KMS-11 (cell line): Measurements from ENCODE around the gene BICRA.

Experiments used
- H2AFZ ChIP-seq: fragments of 200-600 bp; sonication (generic); 2 replicates; pipeline ENCODE4 v1.6.1; 2016; ENCODE audit warnings: antibody characterized with exemption, mixed run types, low read depth
- H3K27ac ChIP-seq: fragments of 200-600 bp; sonication (generic); 2 replicates; pipeline ENCODE4 v1.6.1; 2016; ENCODE audit warnings: mild to moderate bottlenecking, mixed run types
- H3K27me3 ChIP-seq: fragments of 200-600 bp; sonication (generic); 2 replicates; pipeline ENCODE4 v1.6.1; 2017; ENCODE audit warnings: mild to moderate bottlenecking, low read depth, mixed run types, moderate library complexity; ENCODE audit not compliant: insufficient read depth
- H3K36me3 ChIP-seq: fragments of 200-600 bp; sonication (generic); 2 replicates; pipeline ENCODE4 v1.6.1; 2017; ENCODE audit warnings: mild to moderate bottlenecking, mixed run types; ENCODE audit not compliant: insufficient read depth
- H3K4me1 ChIP-seq: fragments of 200-600 bp; sonication (generic); 2 replicates; pipeline ENCODE4 v1.6.1; 2016; ENCODE audit warnings: mild to moderate bottlenecking, low read depth, mixed run types; ENCODE audit not compliant: poor library complexity, severe bottlenecking
- H3K4me2 ChIP-seq: fragments of 200-600 bp; sonication (generic); 2 replicates; pipeline ENCODE4 v1.7.0; 2016; ENCODE audit warnings: mild to moderate bottlenecking, mixed run types
- H3K4me3 ChIP-seq: fragments of 200-600 bp; sonication (generic); IDR thresholded peaks from 2 replicates; pipeline ENCODE4 v1.6.1; 2017; ENCODE audit warnings: low read depth, low read length, mixed read lengths; ENCODE audit not compliant: insufficient read depth
- H3K79me2 ChIP-seq: fragments of 200-600 bp; sonication (generic); 2 replicates; pipeline ENCODE4 v1.6.1; 2016; ENCODE audit warnings: low read depth, mixed run types; ENCODE audit not compliant: insufficient read depth
- H3K9ac ChIP-seq: fragments of 200-600 bp; sonication (generic); 2 replicates; pipeline ENCODE4 v1.6.1; 2016; ENCODE audit warnings: mild to moderate bottlenecking, mixed run types
- H4K20me1 ChIP-seq: fragments of 200-600 bp; sonication (generic); 2 replicates; pipeline ENCODE4 v1.6.1; 2016; ENCODE audit warnings: mild to moderate bottlenecking, mixed run types; ENCODE audit not compliant: insufficient read depth
- TF ChIP-seq, protein P1 (sequence below): fragments of 200-600 bp; sonication (generic); conservative IDR thresholded peaks from 2 replicates; pipeline ENCODE4 v1.6.1; 2017; ENCODE audit warnings: low read depth, mild to moderate bottlenecking, antibody characterized with exemption, low read length, moderate library complexity, mixed read lengths

The BICRA gene

DNA sequence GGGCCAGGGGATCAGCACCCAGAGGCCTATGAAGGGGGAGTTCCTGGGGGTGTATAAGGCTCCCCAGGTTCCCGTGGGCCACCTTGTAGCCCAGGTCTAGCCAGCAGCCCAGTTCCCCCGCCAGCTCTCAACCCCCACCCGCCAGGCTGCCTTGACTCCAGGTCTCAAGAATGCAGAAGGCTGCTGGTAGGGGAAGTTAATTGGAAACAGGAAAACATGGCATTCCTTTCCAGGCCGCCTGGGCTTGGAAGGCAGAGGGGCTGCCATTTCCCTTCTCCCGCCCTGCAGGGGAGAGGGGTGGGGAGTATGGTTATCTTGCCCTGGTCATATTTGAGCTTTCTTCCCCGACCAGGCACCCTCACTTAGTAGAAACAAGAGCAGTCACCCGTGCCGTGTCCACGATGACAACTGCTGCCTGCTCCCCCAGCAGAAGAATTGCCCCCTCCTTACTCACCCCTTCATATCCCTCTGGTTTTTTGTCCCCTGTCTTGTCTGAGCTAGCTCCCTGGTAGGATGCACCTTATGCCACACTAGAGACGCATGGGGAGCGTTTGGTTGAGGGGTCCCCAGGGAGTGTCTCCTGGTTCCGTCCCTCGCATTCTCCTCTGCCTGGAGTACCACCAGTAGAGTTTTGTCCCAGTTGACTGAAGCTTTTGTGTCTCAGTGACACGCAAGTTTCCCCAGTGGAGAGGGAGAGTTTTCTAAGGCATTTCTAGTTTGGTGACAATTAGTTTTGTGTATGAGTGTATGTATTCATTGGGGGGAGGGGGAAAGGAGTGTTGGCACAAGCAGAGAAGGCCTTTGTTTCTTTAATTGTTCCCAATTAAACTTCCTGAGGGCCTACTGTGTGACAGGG is 4.5 kb downstream of the BICRA start:
- no peak overlapping the region for H3K4me3 ChIP-seq
- TF ChIP-seq, protein P1, sequence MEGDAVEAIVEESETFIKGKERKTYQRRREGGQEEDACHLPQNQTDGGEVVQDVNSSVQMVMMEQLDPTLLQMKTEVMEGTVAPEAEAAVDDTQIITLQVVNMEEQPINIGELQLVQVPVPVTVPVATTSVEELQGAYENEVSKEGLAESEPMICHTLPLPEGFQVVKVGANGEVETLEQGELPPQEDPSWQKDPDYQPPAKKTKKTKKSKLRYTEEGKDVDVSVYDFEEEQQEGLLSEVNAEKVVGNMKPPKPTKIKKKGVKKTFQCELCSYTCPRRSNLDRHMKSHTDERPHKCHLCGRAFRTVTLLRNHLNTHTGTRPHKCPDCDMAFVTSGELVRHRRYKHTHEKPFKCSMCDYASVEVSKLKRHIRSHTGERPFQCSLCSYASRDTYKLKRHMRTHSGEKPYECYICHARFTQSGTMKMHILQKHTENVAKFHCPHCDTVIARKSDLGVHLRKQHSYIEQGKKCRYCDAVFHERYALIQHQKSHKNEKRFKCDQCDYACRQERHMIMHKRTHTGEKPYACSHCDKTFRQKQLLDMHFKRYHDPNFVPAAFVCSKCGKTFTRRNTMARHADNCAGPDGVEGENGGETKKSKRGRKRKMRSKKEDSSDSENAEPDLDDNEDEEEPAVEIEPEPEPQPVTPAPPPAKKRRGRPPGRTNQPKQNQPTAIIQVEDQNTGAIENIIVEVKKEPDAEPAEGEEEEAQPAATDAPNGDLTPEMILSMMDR: no peak
- H3K27ac ChIP-seq: no peak overlapping the region
- H3K9ac ChIP-seq: no peak overlapping the region
- no peaks in the 10 kb centered on the region for H3K27me3 ChIP-seq
- peaks cover 3% of the 10 kb centered on the region for H4K20me1 ChIP-seq
- no peak overlapping the region for H2AFZ ChIP-seq
- H3K4me2 ChIP-seq: no peak overlapping the region
- H3K79me2 ChIP-seq: peaks cover 67% of the 10 kb centered on the region
- H3K36me3 ChIP-seq: no peaks in the 10 kb centered on the region
- peaks cover 14% of the 10 kb centered on the region for H3K4me1 ChIP-seq

DNA sequence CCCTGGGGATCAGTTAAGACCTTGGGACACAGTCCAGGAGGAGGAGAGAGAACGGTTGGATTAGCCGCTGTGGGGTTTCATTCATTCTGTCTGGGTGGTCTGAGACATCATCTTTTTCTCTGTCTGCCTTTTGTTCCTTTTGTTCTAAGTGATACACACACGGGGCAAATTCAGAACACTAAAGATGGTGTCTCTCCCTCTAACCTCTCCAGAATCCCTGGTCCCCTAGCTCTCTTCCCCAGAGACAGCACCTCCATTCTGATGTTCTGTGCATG is 5.0 kb downstream of the BICRA start:
- Histone ChIP-seq H3K4me3 (no peak overlapping the region), H3K27ac (no peak overlapping the region), H3K36me3 (no peaks in the 10 kb centered on the region), H3K79me2 (peaks cover 72% of the 10 kb centered on the region), H3K9ac (no peak overlapping the region), H3K4me2 (no peak overlapping the region), H3K4me1 (peaks cover 14% of the 10 kb centered on the region), H2AFZ (no peak overlapping the region), H4K20me1 (peaks cover 3% of the 10 kb centered on the region), H3K27me3 (no peaks in the 10 kb centered on the region)
- TF ChIP-seq, protein P1: no peak

DNA sequence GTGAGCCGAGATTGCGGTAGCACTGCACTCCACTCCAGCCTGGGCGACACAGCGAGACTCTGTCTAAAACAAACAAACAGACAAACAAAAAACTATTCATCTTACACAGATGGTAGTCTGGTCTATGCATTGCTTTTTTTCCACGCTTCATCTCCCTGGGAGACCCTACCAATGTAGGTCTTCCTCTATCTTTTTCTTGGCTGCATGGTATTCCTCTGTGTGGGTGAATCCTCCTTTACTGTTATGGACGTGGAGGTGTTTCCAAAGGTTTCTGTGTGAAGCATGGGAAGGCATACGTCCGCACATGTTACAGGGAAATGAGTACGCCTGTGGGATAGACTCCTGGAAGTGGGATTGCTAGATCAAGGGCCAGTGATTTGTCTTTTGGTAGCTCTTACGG is 5.6 kb downstream of the BICRA start:
- TF ChIP-seq, protein P1: no peak
- Histone ChIP-seq H3K4me3 (no peak overlapping the region), H3K36me3 (no peaks in the 10 kb centered on the region), H4K20me1 (peaks cover 3% of the 10 kb centered on the region), H3K27me3 (no peaks in the 10 kb centered on the region), H3K4me1 (peaks cover 14% of the 10 kb centered on the region), H3K27ac (no peak overlapping the region), H3K9ac (no peak overlapping the region), H3K4me2 (no peak overlapping the region), H3K79me2 (peaks cover 72% of the 10 kb centered on the region), H2AFZ (no peak overlapping the region)

DNA sequence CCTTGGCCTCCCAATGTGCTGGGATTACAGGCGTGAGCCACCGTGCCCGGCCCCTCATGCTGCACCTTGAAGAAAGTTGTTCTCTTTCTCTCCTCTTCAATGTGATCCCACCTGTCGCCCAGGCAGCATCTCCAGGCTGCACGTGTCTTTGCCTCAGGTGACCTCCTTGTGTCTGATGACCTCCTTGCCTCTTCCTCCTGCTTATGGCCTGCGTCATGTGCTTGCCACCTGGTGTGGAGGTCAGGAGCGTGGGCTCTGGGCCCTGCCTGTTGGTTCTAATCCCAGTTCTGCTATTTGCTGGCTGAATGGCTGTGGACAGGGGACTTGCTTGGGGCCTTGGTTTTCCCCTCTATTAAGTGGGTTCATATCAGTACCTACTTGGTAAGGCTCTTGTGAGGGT is 6.3 kb downstream of the BICRA start:
- Histone ChIP-seq H3K27me3 (no peaks in the 10 kb centered on the region), H2AFZ (no peak overlapping the region), H3K4me2 (no peak overlapping the region), H3K36me3 (no peaks in the 10 kb centered on the region), H3K79me2 (peaks cover 77% of the 10 kb centered on the region), H3K9ac (no peak overlapping the region), H3K4me1 (peaks cover 14% of the 10 kb centered on the region), H4K20me1 (peaks cover 3% of the 10 kb centered on the region), H3K4me3 (no peak overlapping the region), H3K27ac (no peak overlapping the region)
- TF ChIP-seq, protein P1: no peak
